GM19099 (cell line): ENCODE data around the gene DNAH3.

Source experiments
- POLR2A ChIP-seq: IDR thresholded peaks from 3 replicates; pipeline ENCODE4 v1.6.1; 2011; ENCODE audit warnings: low read depth; ENCODE audit not compliant: insufficient read length; ENCODE audit errors: extremely low read depth

Gene DNAH3

GRCh38 chr16:21088646-21089538, 61.8 kb downstream of the DNAH3 start:
- no peak for TF ChIP-seq POLR2A

GRCh38 chr16:21088143-21088542, 62.5 kb downstream of the DNAH3 start:
- TF ChIP-seq POLR2A: no peak

GRCh38 chr16:21084631-21085225, 65.9 kb downstream of the DNAH3 start:
- TF ChIP-seq POLR2A: no peak

- no peak for TF ChIP-seq POLR2A
These were observed 66.8 kb downstream of the DNAH3 start for GRCh38 chr16:21083729-21084268.

- no peak for TF ChIP-seq POLR2A
These were observed 69.3 kb downstream of the DNAH3 start for GRCh38 chr16:21081329-21081728.

GRCh38 chr16:21078563-21078962, 72.1 kb downstream of the DNAH3 start:
- no peak for TF ChIP-seq POLR2A

GRCh38 chr16:21076186-21076883, 74.3 kb downstream of the DNAH3 start:
- no peak for TF ChIP-seq POLR2A

GRCh38 chr16:21075252-21075651, 75.4 kb downstream of the DNAH3 start:
- TF ChIP-seq POLR2A: no peak

GRCh38 chr16:21072976-21073375, 77.7 kb downstream of the DNAH3 start:
- TF ChIP-seq POLR2A: no peak

- TF ChIP-seq POLR2A: no peak
These were observed 78.9 kb downstream of the DNAH3 start for GRCh38 chr16:21071741-21072140.

GRCh38 chr16:21070564-21070963, 80.1 kb downstream of the DNAH3 start:
- TF ChIP-seq POLR2A: no peak

- no peak for TF ChIP-seq POLR2A
These were observed 80.7 kb downstream of the DNAH3 start for GRCh38 chr16:21069986-21070385.

- TF ChIP-seq POLR2A: no peak
These were observed 86.4 kb downstream of the DNAH3 start for GRCh38 chr16:21064203-21064602.

GRCh38 chr16:21060027-21060510, 90.6 kb downstream of the DNAH3 start:
- no peak for TF ChIP-seq POLR2A

- TF ChIP-seq POLR2A: no peak
These were observed 92.8 kb downstream of the DNAH3 start for GRCh38 chr16:21057875-21058274.
